Kidney glomerular epithelial cell (primary cell): Measurements from ENCODE around the gene RAD51AP2.

Source experiments
- DNase-seq: peaks from one replicate; lab custom pipeline; 2025; lab: John Stamatoyannopoulos, UW

The RAD51AP2 gene

DNA sequence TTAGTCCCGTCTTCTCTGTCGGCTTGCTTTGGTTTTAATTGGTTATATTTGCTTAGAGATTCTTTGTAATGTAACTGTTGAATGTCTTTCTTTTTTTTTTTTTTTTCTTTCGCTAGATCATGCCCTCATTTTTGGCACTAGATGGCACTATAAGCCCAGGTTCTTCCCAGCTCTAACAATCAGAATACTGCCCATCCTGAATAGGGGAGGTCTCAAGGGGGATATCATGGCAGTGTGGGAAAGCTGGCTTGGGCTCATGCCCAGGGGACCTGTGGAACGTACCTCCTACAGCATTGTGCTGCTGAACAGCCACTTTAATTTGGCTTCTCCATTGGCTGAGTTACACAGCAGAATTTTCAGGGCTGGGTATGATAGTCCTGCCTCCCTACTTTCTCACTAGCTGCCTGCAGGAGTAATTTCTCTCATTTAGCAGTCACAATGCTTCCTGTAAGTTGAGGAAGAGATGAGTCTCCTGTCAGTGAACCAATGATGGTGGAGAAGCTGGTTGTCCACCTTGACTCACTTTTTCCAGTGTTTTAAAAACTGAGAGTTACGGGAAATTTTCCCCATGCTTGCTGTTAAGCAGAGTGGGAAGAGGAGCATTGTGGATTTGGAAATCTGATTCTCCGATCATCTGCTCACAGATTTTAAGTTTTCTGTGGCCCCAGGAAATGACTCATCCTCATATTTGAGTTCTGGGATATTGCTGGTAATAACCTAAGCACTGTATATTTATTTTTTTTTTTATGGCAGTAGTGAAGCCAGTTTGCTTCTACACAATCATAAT lies 47.2 kb downstream of the RAD51AP2 start:
- DNase-seq: no peak

DNA sequence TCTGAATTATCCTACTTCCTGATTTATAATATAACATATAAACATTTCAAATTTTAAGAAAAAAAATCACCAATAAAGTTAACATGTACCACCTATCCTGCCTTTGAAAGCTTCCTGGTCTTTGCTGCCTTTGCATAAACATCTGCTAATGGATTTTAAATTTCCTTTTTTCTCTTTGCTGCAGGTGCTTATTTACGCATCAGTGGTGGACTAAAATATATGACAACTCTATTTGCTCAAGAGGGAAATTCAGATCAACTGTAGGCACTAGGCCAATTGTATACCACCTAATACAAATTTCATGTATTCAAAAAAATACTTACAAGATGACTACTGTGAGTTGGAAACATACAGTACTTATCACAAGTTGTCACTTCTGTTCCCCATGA lies 57.2 kb downstream of the RAD51AP2 start:
- DNase-seq: no peak
